ENCODE measurements around the gene KRT74.

The KRT74 gene

DNA sequence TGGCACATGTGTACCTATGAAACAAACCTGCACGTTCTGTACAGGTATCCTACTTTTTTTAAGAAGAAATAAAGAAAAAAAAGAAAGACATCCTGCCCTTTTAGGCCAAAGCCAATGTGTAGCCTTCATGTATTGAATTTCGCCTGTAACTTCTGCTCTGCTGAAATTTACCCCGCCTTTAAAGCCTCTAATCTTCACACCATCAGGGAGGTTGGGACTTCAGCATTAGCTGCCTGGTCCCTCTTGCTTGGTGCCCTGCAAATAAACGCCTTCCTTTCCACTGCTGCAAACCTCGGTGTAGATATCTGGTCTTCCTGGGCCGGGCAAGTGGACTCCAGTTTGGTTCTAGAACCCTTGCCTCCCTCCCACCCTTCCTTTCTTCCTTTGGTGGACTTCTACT lies 18.1 kb downstream of the KRT74 start:
- WGBS (ENCODE audit: insufficient coverage, insufficient read length), result no CpG with 5 or more reads among the region's 6 CpGs
- H3K36me3 ChIP-seq (ENCODE audit: control insufficient read depth, insufficient read depth, low read length), result no peaks in the 10 kb centered on the region
- H3K27ac ChIP-seq (ENCODE audit: low read length), result no peak overlapping the region
- H3K27me3 ChIP-seq (ENCODE audit: control insufficient read depth, insufficient read depth, low read length), result no peaks in the 10 kb centered on the region
- H3K9me3 ChIP-seq (ENCODE audit: control insufficient read depth, insufficient read depth, low read length), result no peaks in the 10 kb centered on the region
- no peak for DNase-seq (ENCODE audit: low read depth, low spot score)
- no peaks in the 10 kb centered on the region for H3K4me1 ChIP-seq (ENCODE audit: control insufficient read depth, insufficient read depth, low read length)
- no peak overlapping the region for H3K4me3 ChIP-seq (ENCODE audit: low read length)

DNA sequence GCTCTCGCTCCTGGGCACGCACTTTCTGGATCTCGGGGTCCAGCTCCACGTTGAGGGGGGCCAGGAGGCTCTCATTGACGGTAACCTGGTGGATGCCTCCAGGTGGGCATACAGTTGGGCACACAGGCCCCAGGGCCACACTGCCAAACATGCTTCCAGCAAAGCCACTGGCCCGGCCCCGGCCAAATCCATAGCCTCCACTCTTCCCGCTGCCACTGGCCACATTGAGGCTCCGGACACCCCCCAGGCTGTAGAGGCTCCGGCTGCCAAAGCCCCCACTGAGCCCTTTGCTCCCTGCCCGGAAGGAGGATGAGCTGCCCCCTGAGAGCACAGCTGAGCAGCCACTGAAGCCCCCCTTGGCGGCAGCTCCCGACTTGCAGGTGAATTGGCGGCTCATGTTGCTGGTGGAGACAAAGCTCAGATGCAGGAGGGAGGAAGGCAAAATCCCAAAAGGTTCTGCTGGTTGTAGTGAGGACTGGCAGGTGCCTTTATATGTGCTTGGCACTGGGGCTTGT lies 20.9 kb downstream of the KRT74 start, which contains the start of gene KRT71:
TSS of gene KRT71 (minus strand) at position 465 of the 515 bp plus-strand sequence. CDS start at position 397, 68 bp downstream.
- DNase-seq (ENCODE audit: low read depth, low spot score), result no peak
- Histone ChIP-seq H3K36me3 (ENCODE audit: control insufficient read depth, insufficient read depth, low read length) (no peaks in the 10 kb centered on the region), H3K4me3 (ENCODE audit: low read length) (no peak within 1 kb of the TSS), H3K9me3 (ENCODE audit: control insufficient read depth, insufficient read depth, low read length) (no peaks in the 10 kb centered on the region), H3K27ac (ENCODE audit: low read length) (no peak within 1 kb of the TSS), H3K27me3 (ENCODE audit: control insufficient read depth, insufficient read depth, low read length) (no peaks in the 10 kb centered on the region), H3K4me1 (ENCODE audit: control insufficient read depth, insufficient read depth, low read length) (no peaks in the 10 kb centered on the region)
- no CpG with 5 or more reads among the region's 14 CpGs for WGBS (ENCODE audit: insufficient coverage, insufficient read length)

DNA sequence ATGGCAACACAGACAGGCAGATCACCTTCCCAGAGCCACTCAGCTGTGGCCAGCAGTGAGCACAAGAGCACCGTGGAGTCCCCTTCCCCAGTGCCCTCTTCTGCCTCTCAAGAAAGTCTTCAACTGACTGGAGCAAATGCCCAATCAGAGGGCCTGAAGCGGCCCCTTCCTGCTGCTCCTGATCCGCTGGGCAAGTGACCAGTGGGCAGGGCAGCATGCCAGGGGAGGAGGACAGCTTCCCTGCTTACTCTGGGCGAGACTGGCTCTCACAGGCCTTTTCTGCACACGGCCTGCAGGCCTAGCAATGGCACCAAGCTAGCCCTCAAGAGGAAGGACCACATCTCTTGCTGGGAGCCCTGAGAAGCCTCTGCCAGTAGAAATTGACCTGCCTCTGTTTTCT lies 21.6 kb downstream of the KRT74 start:
- Histone ChIP-seq H3K9me3 (ENCODE audit: control insufficient read depth, insufficient read depth, low read length) (no peaks in the 10 kb centered on the region), H3K36me3 (ENCODE audit: control insufficient read depth, insufficient read depth, low read length) (no peaks in the 10 kb centered on the region), H3K27ac (ENCODE audit: low read length) (no peak overlapping the region), H3K27me3 (ENCODE audit: control insufficient read depth, insufficient read depth, low read length) (no peaks in the 10 kb centered on the region), H3K4me1 (ENCODE audit: control insufficient read depth, insufficient read depth, low read length) (no peaks in the 10 kb centered on the region), H3K4me3 (ENCODE audit: low read length) (no peak overlapping the region)
- DNase-seq (ENCODE audit: low read depth, low spot score), result no peak
- WGBS (ENCODE audit: insufficient coverage, insufficient read length), result no CpG with 5 or more reads among the region's 5 CpGs

GRCh38 chr12:52551216-52551865 lies 22.3 kb downstream of the KRT74 start:
- Histone ChIP-seq H3K9me3 (ENCODE audit: control insufficient read depth, insufficient read depth, low read length) (no peaks in the 10 kb centered on the region), H3K27me3 (ENCODE audit: control insufficient read depth, insufficient read depth, low read length) (no peaks in the 10 kb centered on the region), H3K4me1 (ENCODE audit: control insufficient read depth, insufficient read depth, low read length) (no peaks in the 10 kb centered on the region), H3K36me3 (ENCODE audit: control insufficient read depth, insufficient read depth, low read length) (no peaks in the 10 kb centered on the region), H3K4me3 (ENCODE audit: low read length) (no peak overlapping the region), H3K27ac (ENCODE audit: low read length) (no peak overlapping the region)
- DNase-seq (ENCODE audit: low read depth, low spot score), result no peak
- WGBS (ENCODE audit: insufficient coverage, insufficient read length), result no CpG with 5 or more reads among the region's 6 CpGs

- H3K4me3 ChIP-seq (ENCODE audit: low read length), result no peak overlapping the region
- H3K36me3 ChIP-seq (ENCODE audit: control insufficient read depth, insufficient read depth, low read length), result no peaks in the 10 kb centered on the region
- H3K27me3 ChIP-seq (ENCODE audit: control insufficient read depth, insufficient read depth, low read length), result no peaks in the 10 kb centered on the region
- H3K4me1 ChIP-seq (ENCODE audit: control insufficient read depth, insufficient read depth, low read length), result no peaks in the 10 kb centered on the region
- H3K27ac ChIP-seq (ENCODE audit: low read length), result no peak overlapping the region
- no CpG with 5 or more reads among the region's 15 CpGs for WGBS (ENCODE audit: insufficient coverage, insufficient read length)
- H3K9me3 ChIP-seq (ENCODE audit: control insufficient read depth, insufficient read depth, low read length), result no peaks in the 10 kb centered on the region
- no peak for DNase-seq (ENCODE audit: low read depth, low spot score)
Measured at GRCh38 chr12:52546126-52546525, 27.5 kb downstream of the KRT74 start.

DNA sequence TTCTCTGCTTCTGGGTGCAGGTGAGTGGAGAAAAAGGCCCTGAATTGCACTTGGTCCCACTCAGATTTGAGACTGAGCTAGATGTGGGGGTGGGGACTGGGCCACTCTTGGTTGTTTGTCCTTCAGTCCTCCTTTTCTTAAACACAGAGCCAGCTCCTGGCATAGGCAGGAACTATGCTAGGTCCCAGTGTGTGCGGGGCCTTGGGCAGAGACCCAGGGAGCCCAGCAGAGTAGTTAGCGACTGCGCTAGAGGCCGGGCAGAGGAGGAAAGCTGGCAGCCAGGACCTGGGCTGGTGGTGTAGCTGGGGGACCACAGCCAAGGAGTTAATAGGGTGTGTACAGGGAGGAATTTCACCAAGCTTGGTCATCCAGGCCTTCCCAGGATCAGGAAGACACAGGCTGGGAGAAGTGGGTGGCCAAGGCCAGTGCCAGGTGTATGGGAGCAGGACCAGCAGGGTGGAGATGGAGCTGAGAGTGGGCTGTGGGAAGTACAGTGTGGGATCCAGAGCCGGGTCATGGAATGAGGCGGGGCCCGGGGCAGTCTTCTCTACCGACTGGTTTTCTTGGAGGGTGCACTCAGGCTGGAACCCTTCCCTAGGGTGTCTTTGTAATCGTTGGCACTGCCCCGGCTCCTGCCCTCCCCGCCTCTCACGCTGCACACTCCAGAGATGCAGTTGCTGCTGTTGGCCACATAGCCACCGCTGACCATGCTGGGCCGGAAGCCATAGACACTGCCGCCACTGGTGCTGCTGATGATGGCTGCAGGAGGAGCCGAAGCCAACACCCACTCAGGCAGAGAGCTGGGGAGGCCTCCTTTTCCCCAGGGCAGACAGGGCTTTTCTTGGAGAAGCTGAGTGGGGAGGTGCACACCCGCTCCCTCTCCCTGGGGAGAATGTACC lies 29.4 kb downstream of the KRT74 start:
- Histone ChIP-seq H3K4me1 (ENCODE audit: control insufficient read depth, insufficient read depth, low read length) (no peaks in the 10 kb centered on the region), H3K27ac (ENCODE audit: low read length) (no peak overlapping the region), H3K27me3 (ENCODE audit: control insufficient read depth, insufficient read depth, low read length) (no peaks in the 10 kb centered on the region), H3K36me3 (ENCODE audit: control insufficient read depth, insufficient read depth, low read length) (no peaks in the 10 kb centered on the region), H3K4me3 (ENCODE audit: low read length) (no peak overlapping the region), H3K9me3 (ENCODE audit: control insufficient read depth, insufficient read depth, low read length) (no peaks in the 10 kb centered on the region)
- WGBS (ENCODE audit: insufficient coverage, insufficient read length), result no CpG with 5 or more reads among the region's 17 CpGs
- no peak for DNase-seq (ENCODE audit: low read depth, low spot score)

- no CpG with 5 or more reads among the region's 7 CpGs for WGBS (ENCODE audit: insufficient coverage, insufficient read length)
- H3K36me3 ChIP-seq (ENCODE audit: control insufficient read depth, insufficient read depth, low read length), result no peaks in the 10 kb centered on the region
Measured at GRCh38 chr12:52542785-52543318, 30.8 kb downstream of the KRT74 start.

GRCh38 chr12:52542157-52542556 lies 31.5 kb downstream of the KRT74 start:
- H3K36me3 ChIP-seq (ENCODE audit: control insufficient read depth, insufficient read depth, low read length), result no peaks in the 10 kb centered on the region
- no peaks in the 10 kb centered on the region for H3K4me1 ChIP-seq (ENCODE audit: control insufficient read depth, insufficient read depth, low read length)
- H3K27me3 ChIP-seq (ENCODE audit: control insufficient read depth, insufficient read depth, low read length), result no peaks in the 10 kb centered on the region
- H3K4me3 ChIP-seq (ENCODE audit: low read length), result no peak overlapping the region
- no peak overlapping the region for H3K27ac ChIP-seq (ENCODE audit: low read length)
- H3K9me3 ChIP-seq (ENCODE audit: control insufficient read depth, insufficient read depth, low read length), result no peaks in the 10 kb centered on the region
- DNase-seq (ENCODE audit: low read depth, low spot score), result no peak

More at GRCh38 chr12:52542785-52543318, 30.8 kb downstream of the KRT74 start:
- DNase-seq (ENCODE audit: low read depth, low spot score), result no peak
- Histone ChIP-seq H3K4me3 (ENCODE audit: low read length) (no peak overlapping the region), H3K27me3 (ENCODE audit: control insufficient read depth, insufficient read depth, low read length) (no peaks in the 10 kb centered on the region), H3K9me3 (ENCODE audit: control insufficient read depth, insufficient read depth, low read length) (no peaks in the 10 kb centered on the region), H3K27ac (ENCODE audit: low read length) (no peak overlapping the region), H3K4me1 (ENCODE audit: control insufficient read depth, insufficient read depth, low read length) (no peaks in the 10 kb centered on the region)

DNA sequence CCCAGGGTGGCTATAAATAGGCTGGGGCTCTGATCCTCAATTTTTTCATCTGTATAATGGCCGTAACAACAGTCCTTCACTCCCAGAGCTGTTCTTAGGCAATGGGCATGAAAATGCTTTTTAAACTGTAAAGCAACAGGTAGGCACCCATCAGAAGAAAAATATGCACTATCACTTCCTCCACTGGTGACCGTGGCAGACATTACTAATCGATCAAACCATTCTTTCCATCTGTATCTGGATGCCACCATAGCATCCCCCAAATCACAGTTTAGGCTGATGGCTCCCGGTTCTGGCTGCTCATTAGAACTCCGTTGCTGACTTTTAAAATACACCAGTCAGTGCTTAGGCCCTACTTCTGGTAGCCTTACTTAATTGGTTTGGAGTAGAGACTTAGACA lies 31.9 kb downstream of the KRT74 start:
- Histone ChIP-seq H3K27me3 (ENCODE audit: control insufficient read depth, insufficient read depth, low read length) (no peaks in the 10 kb centered on the region), H3K9me3 (ENCODE audit: control insufficient read depth, insufficient read depth, low read length) (no peaks in the 10 kb centered on the region), H3K4me3 (ENCODE audit: low read length) (no peak overlapping the region), H3K4me1 (ENCODE audit: control insufficient read depth, insufficient read depth, low read length) (no peaks in the 10 kb centered on the region), H3K27ac (ENCODE audit: low read length) (no peak overlapping the region), H3K36me3 (ENCODE audit: control insufficient read depth, insufficient read depth, low read length) (no peaks in the 10 kb centered on the region)
- no CpG with 5 or more reads among the region's 5 CpGs for WGBS (ENCODE audit: insufficient coverage, insufficient read length)
- no peak for DNase-seq (ENCODE audit: low read depth, low spot score)

DNA sequence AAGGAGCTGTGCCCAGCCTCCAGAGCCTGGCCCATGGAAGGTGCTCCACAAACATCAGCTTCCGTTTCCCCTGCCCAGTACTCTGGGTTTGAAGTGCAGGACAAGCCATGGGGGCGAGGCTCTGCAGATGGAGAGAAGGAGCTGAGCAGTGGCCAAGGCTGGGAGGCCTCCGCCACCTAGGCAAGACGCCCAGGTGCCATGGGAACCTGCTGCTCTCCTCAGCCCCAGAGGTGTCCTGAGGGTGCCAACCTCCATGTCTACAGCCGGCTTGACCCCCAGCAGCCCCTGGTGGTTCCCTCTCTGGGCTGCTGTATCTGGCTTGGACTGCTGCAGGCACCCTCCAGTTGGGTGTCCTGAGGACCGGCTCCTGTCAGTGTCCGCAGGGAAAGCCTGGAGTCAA lies 33.1 kb downstream of the KRT74 start:
- Histone ChIP-seq H3K4me1 (ENCODE audit: control insufficient read depth, insufficient read depth, low read length) (no peaks in the 10 kb centered on the region), H3K4me3 (ENCODE audit: low read length) (no peak overlapping the region), H3K27ac (ENCODE audit: low read length) (no peak overlapping the region), H3K9me3 (ENCODE audit: control insufficient read depth, insufficient read depth, low read length) (no peaks in the 10 kb centered on the region), H3K27me3 (ENCODE audit: control insufficient read depth, insufficient read depth, low read length) (no peaks in the 10 kb centered on the region), H3K36me3 (ENCODE audit: control insufficient read depth, insufficient read depth, low read length) (no peaks in the 10 kb centered on the region)
- no CpG with 5 or more reads among the region's 7 CpGs for WGBS (ENCODE audit: insufficient coverage, insufficient read length)
- DNase-seq (ENCODE audit: low read depth, low spot score), result no peak
